ENCODE measurements around the gene KCNJ16.

Gene KCNJ16

GRCh38 chr17:70049801-70050591 lies 25.0 kb upstream of the KCNJ16 start:
- TF ChIP-seq CTCF (IDR thresholded peaks at IDR 0.05; ENCODE audit: low read depth, low read length, missing control alignments) = no peak
- in situ Hi-C loops (cut with HindIII; ENCODE audit: low sequenced_read_pairs) = no loop called here
- H3K4me3 ChIP-seq (ENCODE audit: low read depth, low read length) = no peak overlapping the region
- DNase-seq (ENCODE audit: low read depth) = no peak

- DNase-seq (ENCODE audit: low read depth) = no peak
- in situ Hi-C loops (cut with HindIII; ENCODE audit: low sequenced_read_pairs) = no loop called here
These were observed 24.1 kb upstream of the KCNJ16 start for GRCh38 chr17:70050931-70051330.

GRCh38 chr17:70053241-70054234 lies 21.5 kb upstream of the KCNJ16 start:
- in situ Hi-C loops (cut with HindIII; ENCODE audit: low sequenced_read_pairs) = no loop called here
- no peak overlapping the region for H3K4me3 ChIP-seq (ENCODE audit: low read depth, low read length)
- TF ChIP-seq CTCF (IDR thresholded peaks at IDR 0.05; ENCODE audit: low read depth, low read length, missing control alignments) = no peak
- DNase-seq (ENCODE audit: low read depth) = no peak

More at GRCh38 chr17:70050931-70051330, 24.1 kb upstream of the KCNJ16 start:
- no peak overlapping the region for H3K4me3 ChIP-seq (ENCODE audit: low read depth, low read length)
- no peak for TF ChIP-seq CTCF (IDR thresholded peaks at IDR 0.05; ENCODE audit: low read depth, low read length, missing control alignments)

GRCh38 chr17:70055000-70055399 lies 20.0 kb upstream of the KCNJ16 start:
- H3K4me3 ChIP-seq (ENCODE audit: low read depth, low read length) = no peak overlapping the region
- in situ Hi-C loops (cut with HindIII; ENCODE audit: low sequenced_read_pairs) = no loop called here
- no peak for TF ChIP-seq CTCF (IDR thresholded peaks at IDR 0.05; ENCODE audit: low read depth, low read length, missing control alignments)
- no peak for DNase-seq (ENCODE audit: low read depth)

GRCh38 chr17:70059071-70059470 lies 16.0 kb upstream of the KCNJ16 start:
- no peak for TF ChIP-seq CTCF (IDR thresholded peaks at IDR 0.05; ENCODE audit: low read depth, low read length, missing control alignments)
- DNase-seq (ENCODE audit: low read depth) = no peak
- H3K4me3 ChIP-seq (ENCODE audit: low read depth, low read length) = no peak overlapping the region
- in situ Hi-C loops (cut with HindIII; ENCODE audit: low sequenced_read_pairs) = no loop called here

GRCh38 chr17:70059649-70060048 lies 15.4 kb upstream of the KCNJ16 start:
- in situ Hi-C loops (cut with HindIII; ENCODE audit: low sequenced_read_pairs) = no loop called here
- DNase-seq (ENCODE audit: low read depth) = no peak
- no peak for TF ChIP-seq CTCF (IDR thresholded peaks at IDR 0.05; ENCODE audit: low read depth, low read length, missing control alignments)
- no peak overlapping the region for H3K4me3 ChIP-seq (ENCODE audit: low read depth, low read length)

All from astrocyte of the cerebellum (primary cell).